WI38 (cell line): ENCODE results near the gene TAF1D.

ENCODE experiments used
- H3K4me3 ChIP-seq: 2 replicates; pipeline ENCODE4 v1.5.1; 2011; ENCODE audit warnings: low read depth, mild to moderate bottlenecking, control low read depth, low read length
- CTCF ChIP-seq: IDR thresholded peaks from 2 replicates; pipeline ENCODE4 v1.5.1; 2012; ENCODE audit warnings: low read depth, mild to moderate bottlenecking, control low read depth, low read length

Gene TAF1D

DNA sequence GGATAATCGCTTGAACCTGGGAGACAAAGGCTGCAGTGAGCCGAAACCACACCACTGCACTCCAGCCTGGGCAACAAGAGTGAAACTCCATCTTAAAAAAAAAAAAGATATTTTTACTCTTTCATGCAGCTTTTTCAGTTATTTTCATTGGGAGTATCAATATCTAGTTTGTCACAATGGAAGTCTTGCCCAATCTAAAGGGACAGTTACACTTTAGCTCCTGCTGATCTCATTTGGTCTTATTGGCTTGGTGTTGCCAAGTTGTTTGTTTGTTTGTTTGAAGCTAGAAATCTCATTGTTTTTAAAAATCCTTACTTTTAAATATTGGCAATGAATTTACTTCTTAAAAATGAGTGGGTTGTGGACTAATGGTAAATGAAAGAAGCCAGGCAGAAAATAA lies 55.1 kb downstream of the TAF1D start:
- H3K4me3 ChIP-seq = no peak overlapping the region
- TF ChIP-seq CTCF = no peak
